ENCODE data around the gene WDTC1. TPM values are rescaled to one million over a fixed set of nuclear protein-coding genes. Genes with fewer than 3 reads are reported as not detected.

Gene WDTC1
- total and polyA plus RNA-seq, 2 of the 8 experiments (the other 6 are each of a cell fraction or from before 2014, with no cell fraction given) = 7.5 to 18.7 TPM

GRCh38 chr1:27350663-27351540 lies 116.5 kb downstream of the WDTC1 start (continued):
- TF ChIP-seq TEAD4 (IDR thresholded peaks at IDR 0.05; ENCODE audit: low read depth, low read length) (no peak), NANOG (IDR thresholded peaks at IDR 0.05; ENCODE audit: insufficient read depth, low read depth, low read length, poor library complexity, severe bottlenecking) (no peak)
